NOMO-1 treated with dmso at 0.1 percent for 144 hours (cell line): ENCODE results near the gene LY6G5B.

Experiments
- DNase-seq: peaks from one replicate; lab custom pipeline; 2025; ENCODE audit not compliant: unreplicated experiment; lab: John Stamatoyannopoulos, UW

The LY6G5B gene

GRCh38 chr6:31662124-31662723 is 7.6 kb upstream of the LY6G5B start:
- DNase-seq: no peak

DNA sequence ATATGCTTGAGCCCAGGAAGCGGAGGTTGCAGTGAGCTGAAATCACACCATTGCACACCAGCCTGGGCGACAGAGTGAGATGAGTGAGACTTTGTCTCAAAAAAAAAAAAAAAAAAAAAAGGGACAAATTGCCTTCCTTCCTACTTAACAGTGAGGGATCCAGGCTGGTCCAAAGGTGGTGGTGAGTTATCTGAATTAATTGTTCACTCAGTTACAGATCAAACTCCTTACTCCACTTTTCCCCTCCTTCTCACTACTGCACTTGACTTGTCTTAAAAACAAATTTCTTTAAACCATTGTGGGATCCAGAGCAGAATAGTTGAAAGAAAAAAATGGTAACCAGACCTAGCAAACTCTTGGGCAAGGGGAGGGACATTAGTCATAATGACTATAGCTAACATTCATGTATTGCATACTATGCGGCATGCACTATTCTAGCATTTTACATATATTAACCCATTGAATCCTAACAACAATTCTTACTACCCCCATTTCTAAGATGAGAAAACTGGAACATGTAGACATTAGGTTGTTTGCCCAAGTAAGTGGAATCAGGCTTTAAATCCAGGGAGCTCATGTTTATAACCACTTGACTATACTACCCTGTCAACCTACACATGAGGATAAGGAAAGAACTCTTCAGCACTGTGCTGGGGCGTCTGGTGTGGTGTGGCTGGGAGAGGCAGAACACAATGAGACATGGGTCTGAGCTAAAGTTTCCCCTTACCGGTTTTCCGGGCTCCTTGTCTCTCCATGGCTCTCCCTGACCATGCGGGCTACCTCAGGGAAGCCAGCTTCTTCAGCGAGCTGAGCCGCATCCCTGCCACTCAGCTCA is 6.4 kb upstream of the LY6G5B start:
- no peak for DNase-seq

DNA sequence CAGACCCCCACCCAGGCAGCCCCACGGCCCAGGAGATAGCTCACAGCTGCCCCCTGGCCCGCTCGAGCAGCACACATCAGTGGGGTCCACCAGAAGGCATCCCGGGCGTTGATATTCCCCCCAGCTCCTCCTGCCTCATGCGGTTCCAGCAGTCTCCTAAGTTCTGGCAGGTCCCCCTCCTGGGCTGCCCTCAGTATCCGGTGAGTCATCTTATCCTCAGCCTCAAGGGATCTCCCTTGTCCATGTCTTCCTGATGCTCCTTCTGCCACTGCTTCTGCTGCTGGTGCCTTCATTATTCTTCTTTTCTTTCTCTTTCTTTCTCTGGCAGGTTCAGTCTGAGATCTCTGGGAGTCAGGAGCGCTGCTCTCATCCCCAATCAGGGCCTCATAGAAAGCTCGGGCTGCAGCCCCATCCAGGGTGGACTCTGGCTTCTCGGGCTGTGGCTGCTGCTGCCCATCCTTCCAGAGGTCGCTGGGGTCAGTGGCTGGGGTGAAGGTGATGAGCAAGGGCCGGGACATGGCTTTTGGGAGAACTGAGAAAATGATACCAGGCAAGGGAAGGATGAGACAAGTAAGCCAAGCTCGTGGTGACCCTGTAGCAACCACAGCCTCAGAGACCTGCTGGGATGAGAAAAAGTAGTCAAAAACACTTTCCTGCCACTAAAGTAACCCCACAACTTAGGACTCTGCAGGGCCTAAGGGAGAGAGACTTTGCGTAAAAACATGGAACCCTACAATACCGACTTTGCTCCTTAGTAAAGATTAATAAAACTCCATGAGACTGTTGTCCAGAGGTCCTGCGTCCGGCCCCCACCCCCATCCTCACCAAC is 5.6 kb upstream of the LY6G5B start:
- DNase-seq: no peak

DNA sequence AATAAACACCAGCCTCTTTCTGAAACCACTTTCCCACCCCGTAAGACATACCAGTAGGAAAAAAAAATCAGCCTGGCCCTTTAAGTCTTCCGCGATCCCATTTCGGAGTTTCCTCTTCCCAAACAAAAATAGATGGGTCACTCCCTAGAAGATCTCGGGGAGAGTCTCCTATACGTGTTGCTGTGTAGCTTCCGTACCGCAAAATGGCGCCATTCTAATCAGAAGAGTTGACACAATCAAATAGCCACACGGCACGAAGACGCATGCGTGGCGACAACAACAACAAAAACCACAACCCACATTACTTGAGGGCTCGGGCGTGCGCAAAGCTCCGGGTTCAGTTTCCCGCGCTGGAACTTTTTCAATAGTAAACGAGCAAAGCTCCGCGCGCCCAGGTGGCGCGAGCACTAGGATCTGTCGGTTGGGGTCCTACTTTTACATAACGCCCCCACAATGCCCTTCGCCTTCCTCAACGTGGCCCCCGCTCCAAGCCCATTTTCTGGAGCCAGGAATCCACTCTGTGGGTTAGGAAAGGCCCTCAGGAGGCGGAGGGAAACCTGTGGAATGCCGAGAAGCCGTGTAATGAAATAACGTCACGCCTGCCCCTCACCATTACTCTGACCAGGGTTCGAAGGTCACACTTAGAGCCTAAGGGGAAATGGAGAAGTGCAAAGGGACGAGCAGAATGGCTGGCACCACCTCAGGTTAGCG is 4.8 kb upstream of the LY6G5B start, which contains the start of gene GPANK1:
Gene GPANK1 (minus strand): TSS at position 208 of the 711 bp plus-strand sequence. CDS start 519 bp downstream, outside the sequence.
- peak; percentile 81 for DNase-seq

DNA sequence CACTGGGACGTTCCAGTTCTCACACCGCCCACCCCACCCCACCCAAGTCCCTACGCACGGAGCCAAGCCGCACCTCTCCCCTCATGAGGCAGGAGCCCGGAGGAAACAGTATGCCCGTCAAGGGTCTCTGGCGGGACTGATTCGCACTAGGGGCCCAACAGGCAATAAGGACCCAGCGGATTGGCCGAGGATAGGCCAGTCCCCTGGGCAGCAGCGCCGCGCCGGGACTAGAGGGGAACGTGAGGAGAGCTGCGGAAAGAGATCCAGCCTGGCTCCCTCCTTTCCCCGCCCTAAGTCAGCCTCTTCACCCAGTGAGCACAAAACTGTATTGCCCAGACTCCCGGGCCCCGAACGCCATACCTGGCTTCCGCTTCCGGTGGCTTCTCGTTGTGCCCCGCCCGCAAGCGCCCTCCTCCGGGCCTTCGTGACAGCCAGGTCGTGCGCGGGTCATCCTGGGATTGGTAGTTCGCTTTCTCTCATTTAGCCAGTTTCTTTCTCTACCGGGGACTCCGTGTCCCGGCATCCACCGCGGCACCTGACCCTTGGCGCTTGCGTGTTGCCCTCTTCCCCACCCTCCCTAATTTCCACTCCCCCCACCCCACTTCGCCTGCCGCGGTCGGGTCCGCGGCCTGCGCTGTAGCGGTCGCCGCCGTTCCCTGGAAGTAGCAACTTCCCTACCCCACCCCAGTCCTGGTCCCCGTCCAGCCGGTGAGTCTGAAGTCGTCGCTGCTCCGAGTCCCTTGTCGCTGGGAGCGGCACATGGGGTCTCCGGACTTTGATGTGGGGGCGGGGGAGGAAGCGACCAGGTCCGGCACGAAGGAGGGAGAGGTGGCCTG is 4.1 kb upstream of the LY6G5B start, which contains the start of gene CSNK2B:
Gene CSNK2B (plus strand): TSS at position 580 of the 836 bp plus-strand sequence. CDS start 752 bp downstream, outside the sequence.
- peak; percentile 97 for DNase-seq

- DNase-seq: no peak
Observed at GRCh38 chr6:31666337-31666965, 3.3 kb upstream of the LY6G5B start.

- peak; percentile 8 for DNase-seq
Observed at GRCh38 chr6:31676322-31676903, 6.6 kb downstream of the LY6G5B start.

- DNase-seq: no peak
Observed at GRCh38 chr6:31676904-31677303, 7.1 kb downstream of the LY6G5B start.

DNA sequence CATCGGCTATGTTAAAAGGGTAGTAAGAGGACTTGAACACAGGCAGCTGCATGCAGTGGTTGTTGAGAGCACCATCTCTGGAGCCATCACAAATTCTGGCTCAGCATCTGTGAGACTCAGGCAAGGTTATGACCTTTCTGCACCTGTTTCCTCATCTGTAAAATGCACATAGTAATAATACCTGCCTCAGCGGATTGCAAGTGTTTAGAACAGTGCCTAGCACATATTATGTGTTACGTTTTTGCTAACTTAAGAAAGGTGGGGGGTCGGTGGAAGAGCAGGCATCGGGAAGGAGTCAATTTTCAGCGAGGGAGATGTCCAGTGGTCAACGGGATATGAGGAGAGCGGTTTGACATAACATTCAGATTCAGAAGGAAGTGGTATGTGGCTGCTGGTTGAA is 8.2 kb downstream of the LY6G5B start:
- DNase-seq: no peak

DNA sequence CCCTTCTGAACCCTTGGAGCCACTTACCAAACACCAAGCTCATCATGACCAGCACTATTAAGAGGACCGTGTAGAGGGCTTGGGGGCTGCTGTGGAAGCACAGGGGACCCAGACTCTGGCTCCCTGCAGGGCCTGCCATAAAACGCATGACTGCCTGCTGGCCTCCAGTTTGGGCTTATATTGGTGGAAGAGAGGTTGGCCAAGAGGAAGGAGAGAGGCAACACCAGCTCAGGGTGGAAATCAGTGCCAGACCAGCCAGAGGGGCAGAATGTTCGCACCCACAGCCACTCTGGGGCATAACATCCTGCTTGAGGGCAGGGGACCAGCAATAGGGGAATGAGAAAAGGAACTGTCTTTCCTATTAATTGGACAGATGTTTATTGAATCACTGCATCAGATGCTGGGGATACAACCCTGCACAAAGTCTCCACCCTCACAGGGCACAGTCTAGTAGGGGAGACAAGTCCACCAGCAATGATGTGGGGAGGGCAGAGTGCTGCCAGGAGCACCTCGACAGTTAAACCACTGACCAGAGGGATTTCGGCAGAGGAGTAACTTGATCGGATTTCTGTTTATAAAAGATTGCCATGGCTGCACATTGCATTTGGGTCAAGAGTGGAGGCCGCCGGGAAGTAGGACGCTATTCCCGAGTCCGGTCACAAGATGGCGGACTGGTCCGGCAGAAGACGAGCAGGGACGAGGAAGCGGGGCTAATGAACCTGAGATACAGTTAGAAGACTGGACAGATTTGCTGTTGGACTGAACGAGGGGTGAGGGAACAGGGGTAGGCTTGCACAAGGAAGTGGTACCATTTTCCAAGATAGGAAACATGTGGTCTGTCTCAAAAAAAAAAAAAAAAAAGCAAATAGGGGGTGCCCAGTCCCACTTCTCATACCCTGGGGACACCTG is 10.7 kb downstream of the LY6G5B start, which contains the start of gene LY6G5C:
Gene LY6G5C (minus strand): TSS at position 842 of the 909 bp plus-strand sequence. CDS start 694 bp downstream, at position 148.
- peak; percentile 55 for DNase-seq

GRCh38 chr6:31681135-31681671 is 11.4 kb downstream of the LY6G5B start:
- no peak for DNase-seq

DNA sequence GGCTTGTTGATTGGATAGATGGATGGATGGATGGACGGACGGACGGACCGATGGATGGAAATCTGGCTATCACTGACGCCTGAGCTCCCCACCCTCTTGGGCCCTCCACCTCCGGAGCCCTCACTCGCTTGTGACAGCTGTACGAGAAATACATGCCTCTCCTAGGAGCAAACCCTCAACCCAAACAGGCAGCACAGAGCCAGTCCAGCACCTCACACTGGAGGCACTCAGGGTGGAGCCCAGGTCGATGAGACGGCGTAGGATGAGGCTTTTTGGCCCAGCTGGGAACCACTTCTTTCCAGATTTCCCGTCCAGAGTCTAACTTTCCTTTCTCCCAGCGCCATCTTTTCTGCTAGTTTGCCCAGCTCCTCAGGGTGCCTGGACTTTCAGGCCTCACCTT is 13.8 kb downstream of the LY6G5B start:
- DNase-seq: no peak

DNA sequence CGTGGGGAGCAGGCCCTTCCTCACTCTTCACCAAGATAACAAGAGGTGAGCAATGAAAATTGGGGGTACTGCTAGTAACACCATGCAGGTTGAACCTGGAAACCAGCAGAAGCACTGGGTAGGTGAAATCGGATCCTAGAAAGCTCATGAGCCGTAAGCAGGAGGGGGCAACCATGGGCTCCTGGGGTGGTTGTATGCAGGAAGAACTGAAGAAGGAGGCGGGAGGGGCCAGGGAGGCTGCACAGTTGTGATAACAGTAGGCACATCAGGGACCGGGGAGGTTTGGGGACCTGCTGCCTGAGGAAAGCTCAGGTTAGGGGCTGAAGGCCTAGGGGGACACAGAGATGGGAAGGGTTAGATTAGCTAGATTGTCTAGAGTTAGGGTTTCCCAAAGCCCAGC is 16.7 kb downstream of the LY6G5B start:
- no peak for DNase-seq

- no peak for DNase-seq
Observed at GRCh38 chr6:31687321-31687720, 17.5 kb downstream of the LY6G5B start.

GRCh38 chr6:31687860-31688693 is 18.3 kb downstream of the LY6G5B start:
- DNase-seq: no peak

DNA sequence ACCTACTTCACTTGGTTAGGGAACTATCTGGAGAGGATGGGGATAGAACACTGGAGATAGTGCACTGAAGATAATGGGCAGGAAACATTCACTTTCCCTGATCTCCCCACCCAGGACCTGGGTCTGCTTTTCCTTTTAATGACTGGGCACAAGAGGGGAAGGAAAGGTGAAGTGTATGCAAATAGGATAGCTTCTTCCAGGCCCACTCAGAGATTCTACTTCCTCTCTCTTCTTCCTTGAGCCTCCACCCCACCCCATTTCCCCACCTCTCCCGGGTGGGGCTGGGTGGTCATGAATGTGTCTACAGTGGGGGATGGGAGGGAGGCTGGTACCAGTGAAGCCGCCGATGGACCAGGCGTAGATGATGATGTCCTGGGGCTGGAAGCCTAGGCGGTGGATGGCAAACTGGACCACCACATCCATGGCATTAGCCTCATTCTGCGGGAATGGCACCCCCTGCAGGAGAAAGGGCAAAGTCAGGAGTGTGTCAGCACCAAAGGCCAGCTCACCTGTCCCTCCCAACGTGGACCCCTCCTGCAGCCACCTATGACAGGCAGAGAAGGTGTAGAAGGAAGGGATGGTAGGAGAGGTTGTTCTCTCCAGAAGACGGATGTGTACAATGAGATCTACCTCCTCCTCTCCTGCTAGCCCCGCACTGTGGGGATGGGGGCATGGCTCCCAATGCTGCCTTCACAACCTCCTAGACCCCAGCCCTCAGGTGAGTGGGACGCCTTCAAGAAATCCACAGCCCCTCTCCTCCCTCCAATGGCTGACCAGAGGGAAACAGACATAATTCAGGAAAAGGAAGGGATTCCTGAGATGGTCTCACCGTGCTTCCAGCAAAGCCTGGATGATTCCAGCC is 19.7 kb downstream of the LY6G5B start:
- DNase-seq: no peak
